GM12874 (cell line): ENCODE measurements around the gene RCAN1.

Experiments used
- CTCF ChIP-seq: IDR thresholded peaks from 2 replicates; pipeline ENCODE4 v1.5.1; 2011; ENCODE audit warnings: low read depth, mild to moderate bottlenecking, control low read depth, low read length, moderate library complexity; ENCODE audit not compliant: insufficient read depth

RCAN1 gene

DNA sequence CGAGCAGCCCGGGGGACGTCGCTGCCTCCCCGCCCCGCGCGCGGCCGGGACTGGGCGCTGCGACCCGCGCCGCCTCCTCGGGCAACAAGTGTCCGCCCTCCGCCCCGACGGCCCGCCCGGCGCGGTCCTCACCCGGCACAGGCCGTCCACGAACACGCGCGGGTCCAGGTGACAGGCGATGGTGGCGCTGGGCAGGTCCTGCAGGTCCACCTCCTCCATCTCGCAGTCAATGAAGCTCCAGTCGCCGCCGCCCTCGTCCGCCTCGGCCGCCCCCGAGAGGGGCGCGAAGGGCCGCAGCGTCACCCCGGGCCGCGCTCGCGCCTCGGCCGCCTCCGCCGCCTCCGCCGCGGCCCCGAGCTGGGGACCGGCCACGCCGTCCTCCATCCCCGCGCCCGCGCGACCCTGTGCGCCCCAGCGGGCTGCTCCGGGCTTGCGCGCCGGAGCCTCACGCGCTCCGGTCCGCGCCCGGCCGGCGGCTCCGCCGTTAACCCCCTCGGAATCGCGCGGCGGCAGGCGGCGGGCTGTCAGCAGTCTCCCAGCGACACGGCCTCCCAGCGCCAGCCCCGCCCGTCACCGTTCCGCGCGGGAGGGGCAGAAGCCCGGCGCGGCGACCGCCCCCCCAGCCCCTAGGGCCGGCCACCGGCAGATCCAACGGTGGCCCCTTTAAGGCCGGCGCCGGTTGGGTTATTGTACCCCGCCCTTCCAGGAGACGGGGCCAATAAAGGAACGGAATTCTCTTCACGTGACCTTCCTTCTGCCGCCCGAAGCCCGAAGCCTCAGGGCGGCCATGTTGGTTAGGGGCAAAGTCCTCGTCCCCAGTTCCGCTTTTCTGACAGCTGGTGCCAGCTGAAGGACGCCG is at the start of gene RCAN1:
Gene RCAN1, minus strand, starts transcription at position 486 of the 859 bp plus-strand sequence. Its CDS starts 102 bp downstream, at position 384.
- no peak for TF ChIP-seq CTCF

GRCh38 chr21:34661848-34662247 is 46.9 kb upstream of the RCAN1 start:
- TF ChIP-seq CTCF: no peak

DNA sequence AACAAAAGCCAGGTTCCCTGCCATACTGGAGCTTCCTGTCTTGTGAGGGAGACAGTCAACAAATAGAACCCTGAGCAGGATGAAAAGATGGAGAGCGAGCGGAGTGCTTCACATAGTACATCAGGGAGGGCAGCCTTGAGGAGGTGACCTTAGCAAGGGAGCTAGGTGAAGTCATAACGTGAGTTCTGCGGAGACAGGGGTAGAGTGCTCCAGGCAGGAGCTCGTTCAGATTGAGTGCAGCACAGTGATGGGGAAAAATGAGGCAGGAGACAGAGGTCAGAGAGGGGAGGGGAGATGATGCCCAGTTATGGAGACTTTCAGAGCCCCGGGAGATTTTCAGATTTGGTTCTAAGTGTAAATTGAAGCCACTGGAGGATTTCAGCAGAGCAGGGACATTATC is 38.6 kb upstream of the RCAN1 start:
- no peak for TF ChIP-seq CTCF

DNA sequence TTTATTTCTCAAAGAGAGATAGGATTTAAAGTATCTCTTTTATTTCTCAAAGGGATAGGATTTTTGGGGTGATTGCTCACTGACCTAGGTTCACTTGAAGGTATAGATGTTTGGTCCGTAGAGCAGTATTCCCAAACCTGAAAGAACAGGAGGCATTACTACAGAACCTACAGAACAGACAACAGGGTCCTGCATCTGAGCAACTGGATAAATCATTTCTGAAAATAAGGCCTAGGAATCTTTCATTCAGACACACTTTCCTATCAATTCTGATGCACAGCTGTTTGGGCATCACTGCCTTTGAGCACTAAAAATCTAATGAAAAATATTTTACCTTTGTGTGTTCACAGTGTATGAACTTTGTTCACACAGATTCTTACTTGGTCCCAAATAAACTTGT is 36.7 kb upstream of the RCAN1 start:
- TF ChIP-seq CTCF: no peak

- TF ChIP-seq CTCF: no peak
Observed at GRCh38 chr21:34650861-34651431, 36.0 kb upstream of the RCAN1 start.

GRCh38 chr21:34649400-34649799 is 34.5 kb upstream of the RCAN1 start:
- no peak for TF ChIP-seq CTCF

DNA sequence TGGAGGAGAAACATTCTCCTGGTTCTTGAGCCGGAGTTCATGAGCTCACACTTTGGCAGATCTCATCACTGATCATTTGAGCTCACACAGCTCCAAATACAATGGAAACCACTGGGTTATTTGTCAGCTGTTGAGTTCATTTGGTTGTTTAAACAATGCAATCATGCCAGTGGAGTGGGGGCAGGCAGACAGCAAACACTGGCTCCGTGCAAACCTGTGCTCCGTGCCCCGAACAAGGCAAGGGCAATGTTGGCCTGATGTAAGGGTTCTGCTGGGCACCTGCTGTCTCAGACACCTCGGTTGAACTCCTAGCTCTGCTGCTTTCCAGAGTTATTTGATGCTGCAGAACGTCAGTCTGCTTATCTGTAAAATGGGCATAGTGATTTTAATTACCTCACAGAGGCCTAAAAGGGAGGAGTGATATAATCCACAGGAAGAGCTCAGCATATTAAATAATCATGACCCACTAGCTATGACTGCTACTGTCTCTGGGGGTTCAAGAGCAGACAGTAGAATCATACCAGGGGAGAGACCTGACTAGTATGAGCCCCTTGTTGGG is 33.9 kb upstream of the RCAN1 start:
- TF ChIP-seq CTCF: no peak
